Tibial artery (tissue), 4 donors: ENCODE results near the gene IFITM5.

Source experiments
- DNase-seq, 2 donors: peaks; one replicate each; pipeline ENCODE4 v3.0.0-alpha.2; 2019
- H3K27ac ChIP-seq, 2 donors: fragments of 200-600 bp; sonication (generic) in 1 of 2; 1 replicate in 1 of 2; 2 replicates in 1 of 2; pipeline ENCODE4 v1.5.1; 2018 to 2019; ENCODE audit warnings: mild to moderate bottlenecking in 1 of 2
- H3K27me3 ChIP-seq, 2 donors: fragments of 200-600 bp; sonication (generic) in 1 of 2; one replicate each; pipeline versions ENCODE4 v1.5.1 to v1.6.0; 2016 to 2019
- H3K36me3 ChIP-seq, 3 donors: fragments of 200-600 bp; sonication (generic) in 2 of 3; one replicate each; pipeline ENCODE4 v1.5.1; 2016 to 2019; ENCODE audit warnings: mild to moderate bottlenecking in 2 of 3
- H3K4me1 ChIP-seq, 4 donors: fragments of 200-600 bp; sonication (generic) in 2 of 4; 1 replicate in 3 of 4; 2 replicates in 1 of 4; pipeline ENCODE4 v1.5.1; 2016 to 2019
- H3K4me3 ChIP-seq, 2 donors: fragments of 200-600 bp; sonication (generic) in 1 of 2; 1 replicate in 1 of 2; 2 replicates in 1 of 2; pipeline ENCODE4 v1.5.1; 2018 to 2019; ENCODE audit warnings: mild to moderate bottlenecking in 2 of 2
- H3K9me3 ChIP-seq, 3 donors: fragments of 200-600 bp; sonication (generic) in 1 of 3; one replicate each; pipeline ENCODE4 v1.5.1; 2016 to 2019
- CTCF ChIP-seq, 2 experiments: fragments of 200-600 bp in 1 of 2; fragments of 450-650 bp in 1 of 2; IDR thresholded peaks; one replicate each; pipeline ENCODE4 v1.5.1; 2017 to 2019; ENCODE audit warnings: antibody characterized with exemption in 2 of 2, mild to moderate bottlenecking in 1 of 2, moderate library complexity in 1 of 2
- intact Hi-C: fragments of 100-400 bp; cut with DNase I; formaldehyde crosslinking; loops from one replicate; pipeline ENCODE4 v1.15.0; 2023; ENCODE audit warnings: low total_unique reads

Gene IFITM5

GRCh38 chr11:282171-282570 lies 17.2 kb downstream of the IFITM5 start:
- TF ChIP-seq CTCF (IDR thresholded peaks at IDR 0.05): no peak
- H3K27me3 ChIP-seq: peaks cover 0 to 88% of the 10 kb centered on the region in 2 donors
- no peak overlapping the region for H3K27ac ChIP-seq

GRCh38 chr11:281486-282161 lies 17.7 kb downstream of the IFITM5 start:
- Histone ChIP-seq H3K27ac (no peak overlapping the region), H3K36me3 (no peaks in the 10 kb centered on the region), H3K4me1 (peaks cover 0 to 30% (median 16%) of the 10 kb centered on the region in 4 donors), H3K9me3 (no peaks in the 10 kb centered on the region), H3K27me3 (peaks cover 0 to 85% of the 10 kb centered on the region in 2 donors), H3K4me3 (no peak overlapping the region)
- DNase-seq: peak in 1 of 2 donors; percentile 52
- intact Hi-C loops: no loop called here
- TF ChIP-seq CTCF (IDR thresholded peaks at IDR 0.05): no peak

More at GRCh38 chr11:282171-282570, 17.2 kb downstream of the IFITM5 start:
- peak in 1 of 2 donors; percentile 55 for DNase-seq
- Histone ChIP-seq H3K4me3 (no peak overlapping the region), H3K36me3 (no peaks in the 10 kb centered on the region), H3K9me3 (no peaks in the 10 kb centered on the region), H3K4me1 (peaks cover 0 to 30% (median 16%) of the 10 kb centered on the region in 4 donors)
- intact Hi-C loops: no loop called here

- intact Hi-C loops: no loop called here
- Histone ChIP-seq H3K27ac (no peak overlapping the region), H3K4me1 (peaks cover 0 to 30% (median 16%) of the 10 kb centered on the region in 4 donors), H3K36me3 (no peaks in the 10 kb centered on the region), H3K9me3 (no peaks in the 10 kb centered on the region), H3K27me3 (peaks cover 0 to 83% of the 10 kb centered on the region in 2 donors), H3K4me3 (peak overlapping the region in 1 of 2 donors; percentile 38)
- peak in 1 of 2 donors; percentile 65 for DNase-seq
- TF ChIP-seq CTCF (IDR thresholded peaks at IDR 0.05): no peak
Measured at GRCh38 chr11:280706-281485, 18.4 kb downstream of the IFITM5 start.

GRCh38 chr11:279966-280705 lies 19.2 kb downstream of the IFITM5 start:
- no peaks in the 10 kb centered on the region for H3K36me3 ChIP-seq
- TF ChIP-seq CTCF (IDR thresholded peaks at IDR 0.05): no peak
- H3K9me3 ChIP-seq: no peaks in the 10 kb centered on the region
- peaks cover 0 to 30% (median 16%) of the 10 kb centered on the region in 4 donors for H3K4me1 ChIP-seq
- peaks cover 0 to 76% of the 10 kb centered on the region in 2 donors for H3K27me3 ChIP-seq
- intact Hi-C loops: no loop called here
- DNase-seq: peak in 1 of 2 donors; percentile 58
- H3K4me3 ChIP-seq: peak overlapping the region in 1 of 2 donors; percentile 38
- no peak overlapping the region for H3K27ac ChIP-seq
